ENCODE measurements around the gene GNLY. TPM values are rescaled to one million over a fixed set of nuclear protein-coding genes. Genes with fewer than 3 reads are reported as not detected.
A peak's percentile ranks its signal among the peaks of the same experiment; 100 is the strongest.

The GNLY gene
- total and polyA plus RNA-seq, 2 of the 4 experiments (the other 2 are of a cell fraction) = not detected

DNA sequence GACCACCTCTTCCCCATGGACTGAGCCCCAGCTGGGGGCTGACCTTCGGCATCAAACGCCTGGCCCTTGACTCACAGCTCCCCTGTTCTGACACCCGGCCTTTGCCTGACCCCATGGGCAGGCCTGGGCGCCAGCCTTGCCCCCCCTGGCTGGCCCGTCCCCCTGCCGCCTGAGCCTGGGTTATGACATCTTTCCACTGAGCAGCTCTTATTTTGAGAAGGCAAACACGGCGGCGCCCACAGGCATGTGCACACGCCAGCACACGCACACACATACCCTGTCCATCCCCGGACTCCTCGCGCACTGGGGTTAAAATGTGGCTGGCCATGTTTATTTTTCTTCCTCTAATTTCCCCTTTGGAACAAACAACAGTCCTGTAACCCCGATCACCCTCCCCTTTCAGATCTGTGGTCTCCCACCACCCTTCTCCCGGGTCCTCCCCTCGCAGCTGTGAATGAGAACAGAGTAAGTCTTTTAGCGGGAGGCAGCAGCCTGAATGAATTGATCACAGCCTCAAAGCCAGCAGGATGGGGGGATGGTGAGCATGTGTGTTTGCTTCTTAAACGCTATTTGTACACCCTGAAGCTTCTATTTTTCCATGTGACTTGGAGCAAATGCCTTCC lies 47.8 kb downstream of the GNLY start (continued):
- no peak for TF ChIP-seq RCOR1 (IDR thresholded peaks at IDR 0.05; ENCODE audit: insufficient replicate concordance, low read length)
- no peak for TF ChIP-seq RAD21 (IDR thresholded peaks at IDR 0.05; ENCODE audit: low read length)

GRCh38 chr2:85743304-85743978 lies 49.3 kb downstream of the GNLY start:
- Histone ChIP-seq H3K9me3 (ENCODE audit: control insufficient read depth, insufficient read depth, low read length) (no peaks in the 10 kb centered on the region), H2AK5ac (ENCODE audit: low read depth, low read length) (peak overlapping the region; percentile 94), H4K8ac (ENCODE audit: low read depth in 2 of 2, low read length in 2 of 2) (peak overlapping the region; percentile 40 to 84), H3K14ac (replicated peaks; ENCODE audit: low read depth, low read length) (peak overlapping the region; percentile 88), H4K20me1 (ENCODE audit: insufficient read depth, low read length) (peaks cover 8% of the 10 kb centered on the region), H3K4me3 (ENCODE audit: insufficient read depth, low read depth, low read length) (no peak overlapping the region), H3K79me1 (ENCODE audit: low read depth in 1 of 2, low read length in 2 of 2) (no peaks in the 10 kb centered on the region), H2BK5ac (ENCODE audit: low read depth, low read length, poor library complexity, severe bottlenecking) (peak overlapping the region; percentile 66), H3K36me3 (ENCODE audit: control insufficient read depth, insufficient read depth, low read length) (no peaks in the 10 kb centered on the region), H4K5ac (ENCODE audit: low read depth, low read length) (peak overlapping the region; percentile 63), H2BK120ac (ENCODE audit: low read depth, low read length) (peak overlapping the region; percentile 95), H3K18ac (ENCODE audit: low read depth, low read length) (peak overlapping the region; percentile 87), H2AFZ (replicated peaks; ENCODE audit: low read length, poor library complexity) (no peak overlapping the region), H3K9ac (ENCODE audit: low read depth, low read length) (0 out of 2 replicates have a peak overlapping the region, but pooled peaks have one; percentile 8), H3K4me2 (ENCODE audit: low read depth, low read length) (no peak overlapping the region), H3K56ac (ENCODE audit: extremely low read depth, insufficient read depth, low read length) (peak overlapping the region; percentile 41; the same call in 1 of the 2 replicates), H2AK9ac (replicated peaks; ENCODE audit: low read depth, low read length, poor library complexity) (peak overlapping the region; percentile 60), H3K23ac (ENCODE audit: low read depth, low read length) (peak overlapping the region; percentile 35), H3K4ac (ENCODE audit: low read depth, low read length) (peak overlapping the region; percentile 82), H2BK20ac (ENCODE audit: low read depth, low read length) (peak overlapping the region; percentile 93), H4K91ac (ENCODE audit: insufficient read depth, low read depth, low read length) (peak overlapping the region; percentile 89), H3K27ac (ENCODE audit: insufficient read depth, low read length) (peak overlapping the region; percentile 86), H3K9me1 (ENCODE audit: insufficient read depth, low read length) (peaks cover 26% of the 10 kb centered on the region), H3K4me1 (ENCODE audit: control insufficient read depth, insufficient read depth, low read length) (peaks cover 40% of the 10 kb centered on the region), H3K27me3 (ENCODE audit: control insufficient read depth, insufficient read depth, low read length) (no peaks in the 10 kb centered on the region), H2BK15ac (ENCODE audit: low read depth, low read length) (peak overlapping the region; percentile 76; the same call in 2 of the 3 replicates)
- no CpG with 5 or more reads among the region's 10 CpGs for WGBS, 2 experiments (ENCODE audit: extremely low coverage in 2 of 2, insufficient read length in 1 of 2)
- ChIA-PET POLR2A (ENCODE audit: unreplicated experiment) (no interaction called here), CTCF (interaction anchor here (2.1 kb wide), 1 partner anchor 14 kb away, joined by 10 read pairs; no protein-coding TSS in a partner anchor)
- ATAC-seq (ENCODE audit: low read depth) (no peak), DNase-seq (peak; percentile 70)
- no peak for TF ChIP-seq RAD21 (IDR thresholded peaks at IDR 0.05; ENCODE audit: low read length)
- peak; percentile 17; the same call in 1 of the 2 replicates for TF ChIP-seq FOS (IDR thresholded peaks at IDR 0.05; ENCODE audit: low read depth, low read length)
- TF ChIP-seq, protein P1, sequence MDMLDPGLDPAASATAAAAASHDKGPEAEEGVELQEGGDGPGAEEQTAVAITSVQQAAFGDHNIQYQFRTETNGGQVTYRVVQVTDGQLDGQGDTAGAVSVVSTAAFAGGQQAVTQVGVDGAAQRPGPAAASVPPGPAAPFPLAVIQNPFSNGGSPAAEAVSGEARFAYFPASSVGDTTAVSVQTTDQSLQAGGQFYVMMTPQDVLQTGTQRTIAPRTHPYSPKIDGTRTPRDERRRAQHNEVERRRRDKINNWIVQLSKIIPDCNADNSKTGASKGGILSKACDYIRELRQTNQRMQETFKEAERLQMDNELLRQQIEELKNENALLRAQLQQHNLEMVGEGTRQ (IDR thresholded peaks at IDR 0.05; ENCODE audit: low read depth, low read length) = peak; percentile 30; the same call in 1 of the 2 replicates
- in situ Hi-C loops (cut with MboI; ENCODE audit: low sequenced_read_pairs) = no loop called here
- dilution Hi-C loops (cut with HindIII; ENCODE audit: low sequenced_read_pairs, unreplicated experiment) = no loop called here
- BruUV-seq (replicated peaks) = no TSS peak
- intact Hi-C loops (cut with micrococcal nuclease) = no loop called here

Data from IMR-90 (cell line).